K562 (cell line): ENCODE results near the gene C19orf12. TPM values are rescaled to one million over a fixed set of nuclear protein-coding genes. Genes with fewer than 3 reads are reported as not detected.

Experiments
- CBX2 ChIP-seq: fragments of 200-600 bp; sonication (generic); IDR thresholded peaks from one replicate; pipeline ENCODE4 v1.6.1; 2012; ENCODE audit warnings: mild to moderate bottlenecking, low read length, inconsistent platforms; ENCODE audit not compliant: insufficient read depth, poor library complexity, severe bottlenecking
- CEBPZ ChIP-seq: fragments of 150-350 bp; IDR thresholded peaks from 2 replicates; pipeline ENCODE4 v1.6.1; 2014; ENCODE audit warnings: low read depth, mild to moderate bottlenecking, low read length, borderline replicate concordance
- KLF16 ChIP-seq: IDR thresholded peaks from 2 replicates; pipeline ENCODE4 v1.6.1; 2016; ENCODE audit warnings: antibody characterized with exemption
- LEF1 ChIP-seq: fragments of 450-650 bp; IDR thresholded peaks from 2 replicates; pipeline ENCODE4 v1.6.1; 2016; ENCODE audit warnings: mild to moderate bottlenecking
- MAZ ChIP-seq, 2 experiments: fragments of 450-650 bp in 1 of 2; sonication (generic) in 1 of 2; formaldehyde crosslinking; IDR thresholded peaks in 1 of 2; conservative IDR thresholded peaks in 1 of 2; 2 replicates each; pipeline versions ENCODE4 v1.4.0 to v1.5.0; 2020; ENCODE audit warnings: mild to moderate bottlenecking in 1 of 2, missing genetic modification reagents in 1 of 2
- MBD2 ChIP-seq: sonication (generic); IDR thresholded peaks from 2 replicates; pipeline ENCODE4 v1.6.1; 2016; ENCODE audit warnings: low read depth, borderline replicate concordance
- NFXL1 ChIP-seq: fragments of 450-650 bp; formaldehyde crosslinking; IDR thresholded peaks from 2 replicates; pipeline ENCODE4 v1.4.0; 2021; ENCODE audit warnings: mild to moderate bottlenecking
- ZNF431 ChIP-seq: sonication (generic); formaldehyde crosslinking; IDR thresholded peaks from 2 replicates; pipeline ENCODE4 v1.8.0; 2022; ENCODE audit warnings: mild to moderate bottlenecking, missing genetic modification reagents
- ZNF57 ChIP-seq: fragments of 450-650 bp; formaldehyde crosslinking; IDR thresholded peaks from 2 replicates; pipeline ENCODE4 v1.4.0; 2020; ENCODE audit warnings: mild to moderate bottlenecking, moderate library complexity
- ZNF778 ChIP-seq: fragments of 450-650 bp; formaldehyde crosslinking; IDR thresholded peaks from 2 replicates; pipeline ENCODE4 v1.4.0; 2020; ENCODE audit warnings: mild to moderate bottlenecking, moderate library complexity
- polyA plus RNA-seq, 8 experiments: library from polyadenylated mRNA; depleted of rRNA in 4 of 8; stranded (reverse) in 5 of 8; unstranded in 3 of 8; fragments of >200 nt; fragmentation: Nextera tagmentation in 2 of 8; fragmentation: Illumina TruSeq in 1 of 8; extraction: Ambion mirVana in 2 of 8; extraction: Trizol in 1 of 8; gene quantifications; 2 replicates each; pipeline versions ENCODE4 v1.2.1 to v1.2.3, GENCODE V29; 2011 to 2014; ENCODE audit warnings: inconsistent platforms in 1 of 8, missing spikeins in 1 of 8
- total RNA-seq, 7 experiments: library from RNA; depleted of rRNA in 6 of 7; stranded (reverse); fragments of >200 nt in 6 of 7; fragmentation: Illumina TruSeq in 2 of 7; extraction: Trizol in 2 of 7; gene quantifications; 2 replicates each; pipeline versions ENCODE4 v1.2.1 to v1.2.3, GENCODE V29; 2011 to 2021; ENCODE audit warnings: low replicate concordance in 1 of 7
- TF ChIP-seq, protein P1 (sequence below): sonication (generic); formaldehyde crosslinking; IDR thresholded peaks from 2 replicates; pipeline ENCODE4 v1.8.0; 2022; ENCODE audit warnings: missing genetic modification reagents, mild to moderate bottlenecking, borderline replicate concordance
- TF ChIP-seq, protein P2 (sequence below), 2 experiments: fragments of 450-650 bp; conservative IDR thresholded peaks; 2 replicates each; pipeline ENCODE4 v1.6.1; 2017; ENCODE audit warnings: mild to moderate bottlenecking in 2 of 2, moderate library complexity in 2 of 2
- TF ChIP-seq, protein P3 (sequence below): fragments of 450-650 bp; IDR thresholded peaks from 2 replicates; pipeline ENCODE4 v1.7.1; 2018; ENCODE audit warnings: mild to moderate bottlenecking, low read depth; ENCODE audit not compliant: partially characterized antibody
- TF ChIP-seq, protein P4 (sequence below): fragments of 450-650 bp; formaldehyde crosslinking; IDR thresholded peaks from 2 replicates; pipeline ENCODE4 v1.4.0; 2020; ENCODE audit warnings: mild to moderate bottlenecking, moderate library complexity

C19orf12 gene
- total and polyA plus RNA-seq, 9 of the 15 experiments (the other 6 are each of a cell fraction or from before 2014, with no cell fraction given): 1.9 to 14.5 (median 10.2) TPM

- TF ChIP-seq CEBPZ (no peak), MAZ (CRISPR knock-in tag; conservative IDR thresholded peaks at IDR 0.05 in 1 of 2, IDR thresholded peaks at IDR 0.05 in 1 of 2) (no peak), LEF1 (no peak; the same call in 1 of the 2 replicates), ZNF778 (CRISPR knock-in tag) (no peak), ZNF431 (CRISPR knock-in tag) (no peak), NFXL1 (no peak; the same call in 1 of the 2 replicates), MBD2 (no peak), CBX2 (no peak), KLF16 (no peak), ZNF57 (CRISPR knock-in tag) (no peak)
- TF ChIP-seq, protein P1, sequence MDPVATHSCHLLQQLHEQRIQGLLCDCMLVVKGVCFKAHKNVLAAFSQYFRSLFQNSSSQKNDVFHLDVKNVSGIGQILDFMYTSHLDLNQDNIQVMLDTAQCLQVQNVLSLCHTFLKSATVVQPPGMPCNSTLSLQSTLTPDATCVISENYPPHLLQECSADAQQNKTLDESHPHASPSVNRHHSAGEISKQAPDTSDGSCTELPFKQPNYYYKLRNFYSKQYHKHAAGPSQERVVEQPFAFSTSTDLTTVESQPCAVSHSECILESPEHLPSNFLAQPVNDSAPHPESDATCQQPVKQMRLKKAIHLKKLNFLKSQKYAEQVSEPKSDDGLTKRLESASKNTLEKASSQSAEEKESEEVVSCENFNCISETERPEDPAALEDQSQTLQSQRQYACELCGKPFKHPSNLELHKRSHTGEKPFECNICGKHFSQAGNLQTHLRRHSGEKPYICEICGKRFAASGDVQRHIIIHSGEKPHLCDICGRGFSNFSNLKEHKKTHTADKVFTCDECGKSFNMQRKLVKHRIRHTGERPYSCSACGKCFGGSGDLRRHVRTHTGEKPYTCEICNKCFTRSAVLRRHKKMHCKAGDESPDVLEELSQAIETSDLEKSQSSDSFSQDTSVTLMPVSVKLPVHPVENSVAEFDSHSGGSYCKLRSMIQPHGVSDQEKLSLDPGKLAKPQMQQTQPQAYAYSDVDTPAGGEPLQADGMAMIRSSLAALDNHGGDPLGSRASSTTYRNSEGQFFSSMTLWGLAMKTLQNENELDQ (CRISPR knock-in tag): no peak
- TF ChIP-seq, protein P2, sequence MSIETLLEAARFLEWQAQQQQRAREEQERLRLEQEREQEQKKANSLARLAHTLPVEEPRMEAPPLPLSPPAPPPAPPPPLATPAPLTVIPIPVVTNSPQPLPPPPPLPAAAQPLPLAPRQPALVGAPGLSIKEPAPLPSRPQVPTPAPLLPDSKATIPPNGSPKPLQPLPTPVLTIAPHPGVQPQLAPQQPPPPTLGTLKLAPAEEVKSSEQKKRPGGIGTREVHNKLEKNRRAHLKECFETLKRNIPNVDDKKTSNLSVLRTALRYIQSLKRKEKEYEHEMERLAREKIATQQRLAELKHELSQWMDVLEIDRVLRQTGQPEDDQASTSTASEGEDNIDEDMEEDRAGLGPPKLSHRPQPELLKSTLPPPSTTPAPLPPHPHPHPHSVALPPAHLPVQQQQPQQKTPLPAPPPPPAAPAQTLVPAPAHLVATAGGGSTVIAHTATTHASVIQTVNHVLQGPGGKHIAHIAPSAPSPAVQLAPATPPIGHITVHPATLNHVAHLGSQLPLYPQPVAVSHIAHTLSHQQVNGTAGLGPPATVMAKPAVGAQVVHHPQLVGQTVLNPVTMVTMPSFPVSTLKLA (conservative IDR thresholded peaks at IDR 0.05): peak in 1 of 2 experiments; percentile 34; a peak in 1 of 4 replicates
- TF ChIP-seq, protein P3, sequence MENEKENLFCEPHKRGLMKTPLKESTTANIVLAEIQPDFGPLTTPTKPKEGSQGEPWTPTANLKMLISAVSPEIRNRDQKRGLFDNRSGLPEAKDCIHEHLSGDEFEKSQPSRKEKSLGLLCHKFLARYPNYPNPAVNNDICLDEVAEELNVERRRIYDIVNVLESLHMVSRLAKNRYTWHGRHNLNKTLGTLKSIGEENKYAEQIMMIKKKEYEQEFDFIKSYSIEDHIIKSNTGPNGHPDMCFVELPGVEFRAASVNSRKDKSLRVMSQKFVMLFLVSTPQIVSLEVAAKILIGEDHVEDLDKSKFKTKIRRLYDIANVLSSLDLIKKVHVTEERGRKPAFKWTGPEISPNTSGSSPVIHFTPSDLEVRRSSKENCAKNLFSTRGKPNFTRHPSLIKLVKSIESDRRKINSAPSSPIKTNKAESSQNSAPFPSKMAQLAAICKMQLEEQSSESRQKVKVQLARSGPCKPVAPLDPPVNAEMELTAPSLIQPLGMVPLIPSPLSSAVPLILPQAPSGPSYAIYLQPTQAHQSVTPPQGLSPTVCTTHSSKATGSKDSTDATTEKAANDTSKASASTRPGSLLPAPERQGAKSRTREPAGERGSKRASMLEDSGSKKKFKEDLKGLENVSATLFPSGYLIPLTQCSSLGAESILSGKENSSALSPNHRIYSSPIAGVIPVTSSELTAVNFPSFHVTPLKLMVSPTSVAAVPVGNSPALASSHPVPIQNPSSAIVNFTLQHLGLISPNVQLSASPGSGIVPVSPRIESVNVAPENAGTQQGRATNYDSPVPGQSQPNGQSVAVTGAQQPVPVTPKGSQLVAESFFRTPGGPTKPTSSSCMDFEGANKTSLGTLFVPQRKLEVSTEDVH: no peak
- TF ChIP-seq, protein P4, sequence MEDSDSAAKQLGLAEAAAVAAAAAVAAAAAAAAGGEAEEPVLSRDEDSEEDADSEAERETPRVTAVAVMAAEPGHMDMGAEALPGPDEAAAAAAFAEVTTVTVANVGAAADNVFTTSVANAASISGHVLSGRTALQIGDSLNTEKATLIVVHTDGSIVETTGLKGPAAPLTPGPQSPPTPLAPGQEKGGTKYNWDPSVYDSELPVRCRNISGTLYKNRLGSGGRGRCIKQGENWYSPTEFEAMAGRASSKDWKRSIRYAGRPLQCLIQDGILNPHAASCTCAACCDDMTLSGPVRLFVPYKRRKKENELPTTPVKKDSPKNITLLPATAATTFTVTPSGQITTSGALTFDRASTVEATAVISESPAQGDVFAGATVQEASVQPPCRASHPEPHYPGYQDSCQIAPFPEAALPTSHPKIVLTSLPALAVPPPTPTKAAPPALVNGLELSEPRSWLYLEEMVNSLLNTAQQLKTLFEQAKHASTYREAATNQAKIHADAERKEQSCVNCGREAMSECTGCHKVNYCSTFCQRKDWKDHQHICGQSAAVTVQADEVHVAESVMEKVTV (CRISPR knock-in tag): no peak
Measured at GRCh38 chr19:29687897-29688728, 26.9 kb downstream of the C19orf12 start (continued).
